HG03565 (cell line): ENCODE data around the gene DDN.

ENCODE experiments used
- ATAC-seq: cut with Tn5 transposase; IDR thresholded peaks from one replicate; pipeline ENCODE4 v1.9.1; 2021; ENCODE audit warnings: mild to moderate bottlenecking, moderate library complexity; ENCODE audit not compliant: unreplicated experiment

Gene DDN

DNA sequence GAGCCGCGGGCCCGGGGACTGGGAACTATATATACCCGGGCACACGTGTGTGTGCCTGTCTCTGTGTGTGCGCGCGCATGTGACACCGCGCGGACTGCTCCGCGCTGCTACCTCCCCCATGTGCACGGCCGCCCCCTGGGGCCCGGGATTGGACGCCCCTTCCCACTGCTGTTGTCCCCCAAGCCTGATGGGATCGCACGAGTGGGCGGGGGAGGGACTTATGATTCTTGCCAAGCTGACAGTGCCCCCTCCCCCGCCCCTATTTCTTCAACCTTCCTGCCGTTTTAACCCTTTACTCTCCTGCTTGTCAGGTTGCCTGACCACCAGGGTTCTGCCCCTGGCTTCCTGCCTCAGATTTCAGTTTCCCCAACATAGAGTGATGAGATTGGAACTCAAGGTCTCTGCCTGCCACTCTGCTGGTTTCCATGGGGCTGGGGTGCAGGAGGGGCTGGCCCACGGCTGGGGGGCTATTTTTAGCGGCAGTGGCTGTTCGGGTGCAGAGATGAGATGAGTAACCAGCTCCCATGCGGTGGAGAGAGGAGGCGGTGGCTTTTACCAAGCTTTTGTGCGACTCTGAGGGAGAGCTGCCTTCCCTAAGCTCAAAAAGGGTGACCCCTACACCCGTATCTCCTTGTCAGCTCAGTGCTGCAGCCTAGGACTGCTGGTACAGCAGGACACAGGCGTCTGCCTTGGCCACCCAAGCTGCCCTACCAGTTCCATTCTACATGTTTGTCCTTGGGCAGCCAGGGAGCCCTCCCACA lies at the start of gene DDN:
Gene DDN (minus strand): TSS at position 5 of the 761 bp plus-strand sequence. CDS start 88 bp downstream, outside the sequence.
- peak; percentile 31 for ATAC-seq

- no peak for ATAC-seq
Observed at GRCh38 chr12:49048953-49049352, 49.8 kb upstream of the DDN start.

DNA sequence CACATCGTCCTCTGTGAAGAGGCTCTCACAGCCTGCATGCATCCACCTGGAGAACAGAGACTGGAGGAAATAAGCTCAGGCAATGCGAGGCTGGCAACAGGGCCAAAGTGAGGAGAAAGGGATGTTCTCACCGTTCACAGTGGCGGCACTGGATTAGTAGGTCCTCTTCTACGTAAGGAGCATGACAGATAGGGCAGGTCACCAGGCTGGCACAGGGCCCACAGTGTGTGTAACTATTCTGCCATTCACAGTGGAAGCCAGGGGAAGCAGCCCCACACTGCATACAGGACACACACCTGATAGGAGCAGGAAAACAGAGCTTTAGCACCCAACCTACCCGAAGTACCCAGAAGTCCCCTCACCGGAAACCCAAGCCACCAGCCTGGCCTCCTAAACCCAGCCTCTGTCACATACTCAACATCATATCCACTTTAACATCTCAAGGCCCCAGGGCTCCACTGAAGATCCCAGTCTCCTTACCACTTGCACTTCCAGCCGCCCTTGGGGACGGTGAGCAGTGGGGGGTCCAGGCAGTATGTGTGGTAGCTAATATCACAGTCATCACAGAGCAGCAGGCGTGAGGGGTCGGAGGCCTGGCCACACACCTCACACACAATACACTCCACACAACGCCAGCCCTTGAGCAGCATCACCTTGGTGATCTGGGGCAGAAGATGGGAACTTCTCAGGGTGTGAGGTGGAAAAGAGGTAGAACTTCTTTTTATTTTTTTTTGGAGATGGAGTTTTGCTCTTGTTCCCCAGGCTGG lies 47.1 kb upstream of the DDN start:
- no peak for ATAC-seq

DNA sequence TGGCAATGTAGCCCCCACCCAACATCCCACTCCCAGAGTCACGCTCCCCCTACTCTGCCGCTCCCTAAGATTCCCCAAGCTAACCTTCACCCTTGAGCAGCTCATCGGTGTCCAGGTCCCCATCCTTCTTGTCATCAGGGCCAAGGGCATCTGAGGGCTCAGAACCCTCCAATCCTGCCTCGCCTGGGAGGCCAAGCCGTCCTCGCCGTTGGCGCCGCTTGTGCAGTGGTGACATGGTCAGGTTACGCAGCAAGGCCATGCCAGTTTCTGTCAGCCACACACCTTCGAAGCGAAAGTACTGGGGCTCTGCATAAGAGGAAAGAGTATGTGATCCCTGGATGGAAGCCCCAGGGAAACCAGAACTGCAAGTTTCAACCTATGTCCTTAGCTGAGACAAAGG lies 45.5 kb upstream of the DDN start:
- ATAC-seq, result no peak

DNA sequence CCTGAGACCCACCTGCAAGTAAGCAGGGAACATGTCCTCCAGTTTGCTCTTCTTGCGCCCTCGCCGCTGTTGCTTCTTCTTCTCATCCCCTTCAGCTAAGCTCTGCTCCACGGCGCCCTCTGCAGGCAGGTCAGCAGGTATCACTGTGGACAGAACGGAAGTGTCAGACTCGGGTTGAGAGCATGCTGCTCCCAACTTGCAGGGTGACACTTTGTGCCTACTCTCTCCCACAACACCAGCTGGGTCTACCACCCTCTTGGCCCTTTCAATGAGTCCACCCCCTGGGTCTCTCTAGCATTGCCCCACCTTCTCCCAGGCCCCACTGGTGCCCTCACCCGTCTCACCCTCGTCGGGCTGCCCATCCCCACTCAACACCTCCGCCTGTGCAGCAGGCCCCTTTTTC lies 44.7 kb upstream of the DDN start:
- ATAC-seq, result no peak

DNA sequence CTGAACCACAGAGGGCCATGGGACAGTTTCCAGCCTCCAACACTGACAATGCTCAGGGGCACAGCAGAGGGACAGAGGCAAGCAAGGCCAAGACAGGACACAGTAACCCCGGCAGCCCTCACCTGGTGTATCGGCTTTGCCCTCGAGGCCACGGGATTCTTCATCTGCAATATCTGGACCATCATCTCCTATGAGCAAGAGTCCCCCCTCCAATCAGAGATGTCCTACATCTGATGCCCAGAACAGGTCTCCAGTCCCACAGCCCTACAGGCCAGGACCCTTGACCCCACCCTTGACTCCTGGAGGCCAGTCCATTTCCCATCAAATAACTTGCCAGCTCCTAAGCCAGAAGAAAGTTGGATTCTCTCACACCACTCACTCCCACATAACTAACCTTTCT lies 44.1 kb upstream of the DDN start:
- ATAC-seq, result no peak

GRCh38 chr12:49041881-49042484 lies 42.8 kb upstream of the DDN start:
- no peak for ATAC-seq

DNA sequence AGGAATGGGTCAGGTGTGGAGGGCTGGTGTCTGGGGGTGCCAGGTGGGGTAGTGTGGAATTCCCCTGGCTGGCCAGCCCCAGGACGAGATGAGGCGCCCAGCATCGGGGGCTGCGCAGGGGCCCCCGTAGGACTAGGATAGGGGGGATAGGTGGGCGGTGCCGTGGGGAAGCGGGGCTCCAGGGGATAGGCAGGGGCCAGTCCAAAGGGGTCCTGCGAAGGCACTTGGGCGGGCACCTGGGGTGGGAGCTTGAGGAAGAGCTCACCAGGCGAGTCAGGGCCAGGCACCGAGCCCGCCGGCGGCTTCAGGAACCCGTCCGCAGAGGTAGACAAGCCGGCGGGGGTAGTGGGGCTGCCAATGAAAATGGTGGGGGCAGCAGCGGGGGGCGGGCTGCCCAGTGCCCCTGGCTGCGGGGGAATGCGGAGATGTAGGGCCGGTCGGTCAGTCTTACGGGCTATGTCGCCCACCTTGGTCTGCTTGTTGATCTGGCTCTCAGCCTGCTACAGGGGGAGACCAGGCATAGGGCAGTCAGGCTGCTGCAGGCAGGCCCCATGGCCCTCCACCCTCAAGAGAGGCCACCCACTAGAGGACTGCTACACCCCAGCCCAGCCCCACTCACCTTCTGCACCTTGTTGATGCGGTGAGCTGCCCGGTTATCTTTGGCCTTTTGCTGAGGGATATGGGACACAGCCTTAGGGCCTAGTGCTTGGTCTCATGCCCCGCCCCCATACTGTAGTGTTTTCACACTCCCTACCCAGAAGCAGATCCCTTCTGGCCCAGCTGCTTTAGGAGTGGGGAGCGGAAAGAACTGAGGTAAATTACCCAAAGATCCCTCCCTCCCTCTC lies 42.1 kb upstream of the DDN start:
- ATAC-seq, result no peak

GRCh38 chr12:49040364-49040855 lies 41.2 kb upstream of the DDN start:
- ATAC-seq, result no peak

DNA sequence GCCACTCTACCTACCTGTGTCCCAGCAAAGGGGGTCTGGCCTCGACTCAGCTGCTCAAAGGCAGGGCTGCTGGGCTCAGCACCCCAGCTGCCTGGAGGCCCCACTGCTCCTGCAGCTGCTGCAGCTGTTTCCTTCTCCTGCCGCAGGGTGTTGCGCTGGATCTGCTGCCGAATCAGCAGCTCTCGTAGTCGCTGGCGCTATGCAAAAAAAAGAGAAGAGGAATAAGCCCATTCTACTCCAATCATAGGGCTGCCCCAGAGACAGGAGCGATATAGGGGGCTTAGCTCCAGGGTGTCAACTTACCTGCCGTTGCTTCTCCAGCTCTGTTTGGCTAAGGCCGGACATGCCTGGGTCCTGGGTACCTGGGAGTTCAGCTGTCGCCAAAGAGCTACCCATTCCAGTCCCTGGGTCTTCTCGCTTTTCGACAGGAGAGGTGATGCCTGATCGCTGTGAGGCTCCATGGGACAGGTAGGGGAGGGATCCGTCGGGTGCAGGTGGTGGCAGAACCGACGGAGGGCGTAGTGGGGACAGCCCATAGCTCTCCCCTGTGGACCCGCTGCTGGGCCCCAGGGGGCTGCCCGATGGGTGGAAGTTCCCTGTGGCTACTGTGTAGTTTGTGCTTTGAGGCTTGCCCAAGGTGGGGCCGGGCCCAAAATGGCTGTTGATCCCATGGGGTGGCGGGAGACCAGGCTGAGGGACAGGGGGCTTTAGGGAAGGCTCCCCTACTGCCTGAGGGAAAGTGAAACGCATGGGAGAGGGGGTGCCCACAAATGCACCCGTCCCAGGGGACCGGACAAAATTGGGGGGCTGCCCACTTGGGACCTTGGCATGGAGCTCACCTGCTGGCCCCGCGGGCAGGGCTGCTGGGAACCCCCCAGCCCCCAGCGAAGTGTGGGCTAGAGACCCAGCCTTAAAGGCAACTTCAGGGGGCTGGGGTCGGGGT lies 40.5 kb upstream of the DDN start:
- ATAC-seq, result no peak

DNA sequence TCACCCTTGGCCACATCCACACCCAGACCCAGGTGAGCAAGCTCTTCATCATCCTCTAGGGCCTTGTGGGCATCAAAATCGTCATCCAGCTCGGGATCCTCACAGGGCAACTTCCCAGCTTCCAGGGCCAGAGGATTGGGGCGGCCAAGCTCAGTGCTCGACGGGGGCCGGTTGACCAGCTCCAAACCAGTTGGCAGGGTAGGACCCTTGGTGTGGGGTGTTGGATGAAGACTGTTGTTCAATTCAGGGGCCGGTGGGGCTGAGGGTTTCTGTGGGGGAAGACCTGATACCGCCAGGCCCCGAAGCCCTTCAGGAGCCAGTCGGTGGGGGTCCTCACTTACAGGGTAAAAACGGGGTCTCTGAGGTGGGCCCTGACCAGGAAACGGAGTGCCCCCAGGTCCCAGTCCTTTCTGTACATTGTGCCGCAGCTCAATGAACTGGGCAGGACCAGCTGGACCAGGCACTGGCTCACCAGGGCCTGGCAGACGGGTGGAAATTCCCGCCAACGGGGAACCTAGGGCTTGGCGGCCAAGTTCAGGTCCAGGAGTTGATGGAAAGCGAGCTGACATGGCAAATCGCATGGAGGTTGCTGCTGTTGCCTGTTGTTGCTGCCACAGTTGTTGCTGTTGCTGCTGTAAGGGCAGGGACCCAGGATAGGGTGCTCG lies 39.2 kb upstream of the DDN start:
- ATAC-seq, result no peak

GRCh38 chr12:49037947-49038237 lies 38.7 kb upstream of the DDN start:
- ATAC-seq, result no peak

DNA sequence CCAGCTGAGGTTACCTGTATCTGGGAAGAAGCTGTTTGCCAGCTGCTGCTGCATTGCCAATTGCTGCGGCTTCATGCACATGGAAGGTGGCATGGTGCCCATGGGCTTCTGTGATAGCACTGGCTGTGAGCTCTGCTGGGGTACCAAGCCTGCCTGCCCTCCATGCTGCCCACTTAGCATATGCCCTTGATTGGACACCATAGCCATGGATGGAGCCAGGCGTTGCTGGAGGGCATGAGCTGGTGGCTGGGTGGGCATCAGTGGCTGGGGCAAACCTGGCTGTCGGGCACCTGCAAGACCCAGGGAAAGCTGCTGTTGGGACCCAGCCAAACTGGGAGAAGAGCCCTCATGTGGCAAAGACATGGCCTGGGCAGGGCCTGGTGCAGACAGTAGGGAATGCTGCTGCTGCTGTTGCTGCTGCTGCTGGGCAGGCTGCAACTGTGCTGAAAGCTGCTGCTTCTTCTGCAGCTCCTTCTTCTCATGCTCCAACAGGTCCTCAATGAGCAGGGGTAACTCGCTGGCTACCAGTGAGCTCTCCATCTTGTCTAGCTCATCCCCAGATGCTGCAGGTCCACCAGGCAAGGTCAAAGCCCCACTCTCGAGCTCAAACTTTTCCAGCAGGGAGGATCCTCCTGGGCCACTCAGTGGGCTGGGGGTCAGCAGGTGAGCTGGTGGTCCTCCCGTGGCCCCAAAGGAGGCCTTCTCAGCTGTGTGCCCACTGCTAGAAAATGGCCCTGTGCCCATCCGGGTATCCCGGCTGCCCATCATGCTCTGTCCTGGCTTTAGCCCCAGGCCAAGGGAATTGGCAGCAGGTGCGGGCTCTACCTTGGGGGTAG lies 38.2 kb upstream of the DDN start:
- ATAC-seq, result no peak

DNA sequence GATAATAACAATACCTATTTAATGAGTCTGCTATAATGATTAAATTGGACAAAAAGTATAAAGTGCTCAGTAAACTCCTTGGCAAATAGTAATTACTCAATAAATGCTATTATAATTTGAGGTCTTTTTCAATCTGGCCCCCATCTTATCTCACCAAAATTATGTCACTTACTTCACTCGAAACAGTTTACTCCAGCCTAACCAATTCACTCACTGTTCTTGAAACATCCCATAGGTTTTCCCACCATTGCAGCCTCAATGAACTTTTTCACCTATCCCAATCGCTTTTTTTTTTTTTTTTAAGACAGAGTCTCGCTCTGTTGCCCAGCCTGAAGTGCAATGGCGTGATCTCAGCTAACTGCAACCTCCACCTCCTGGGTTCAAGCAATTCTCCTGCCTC lies 36.9 kb upstream of the DDN start:
- no peak for ATAC-seq

DNA sequence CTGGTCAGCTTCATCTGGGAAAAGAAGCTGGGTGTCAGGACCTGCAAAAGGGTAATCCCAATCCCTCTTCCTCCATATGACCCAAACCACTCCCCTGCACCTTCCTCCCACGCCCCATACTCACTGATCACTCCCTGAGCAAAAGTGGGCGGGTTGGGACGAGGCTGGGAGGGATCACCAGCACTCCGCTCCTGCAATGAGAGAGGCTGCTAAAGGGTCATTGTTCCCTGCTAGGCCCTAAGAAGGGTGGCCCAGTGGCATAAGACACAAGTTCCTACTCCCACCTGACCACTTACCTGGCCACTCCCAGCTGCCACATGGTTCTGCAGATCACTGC lies 35.1 kb upstream of the DDN start:
- ATAC-seq, result no peak

- no peak for ATAC-seq
Observed at GRCh38 chr12:49033611-49034285, 34.6 kb upstream of the DDN start.

DNA sequence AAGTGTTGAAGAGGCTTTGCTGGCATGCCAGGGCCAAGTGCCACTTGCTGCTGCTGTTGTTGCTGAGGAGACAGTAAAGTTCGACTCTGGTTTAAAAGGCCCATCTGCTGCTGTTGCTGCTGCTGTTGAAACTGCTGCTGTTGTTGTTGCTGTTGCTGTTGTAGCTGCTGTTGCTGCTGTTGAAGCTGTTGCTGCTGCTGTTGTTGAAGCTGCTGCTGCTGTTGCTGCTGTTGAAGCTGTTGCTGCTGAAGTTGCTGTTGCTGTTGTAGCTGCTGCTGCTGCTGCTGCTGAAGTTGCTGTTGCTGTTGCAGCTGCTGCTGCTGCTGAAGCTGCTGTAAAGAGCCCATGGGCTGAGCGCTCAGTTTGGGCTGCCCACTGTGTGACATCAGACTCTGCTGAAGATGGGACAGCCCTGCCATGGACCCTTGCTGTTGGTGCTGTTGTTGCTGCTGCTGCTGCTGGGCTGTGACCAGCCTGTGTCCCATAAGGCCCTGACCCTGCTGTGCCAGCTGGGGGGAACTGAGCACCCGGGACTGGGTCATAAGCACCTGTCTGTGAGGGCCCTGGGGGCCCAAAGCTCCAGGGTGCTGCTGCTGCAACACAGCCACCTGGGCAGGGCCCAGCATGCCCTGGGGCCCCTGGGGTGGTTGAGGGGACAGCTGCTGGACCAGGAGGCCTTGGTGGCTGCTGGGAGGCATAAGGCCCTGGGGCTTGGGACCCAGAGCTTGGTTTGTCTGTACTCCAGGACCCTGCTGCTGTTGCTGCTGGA lies 33.7 kb upstream of the DDN start:
- ATAC-seq, result no peak
